ENCODE results near the gene CYP27B1.

CYP27B1 gene

DNA sequence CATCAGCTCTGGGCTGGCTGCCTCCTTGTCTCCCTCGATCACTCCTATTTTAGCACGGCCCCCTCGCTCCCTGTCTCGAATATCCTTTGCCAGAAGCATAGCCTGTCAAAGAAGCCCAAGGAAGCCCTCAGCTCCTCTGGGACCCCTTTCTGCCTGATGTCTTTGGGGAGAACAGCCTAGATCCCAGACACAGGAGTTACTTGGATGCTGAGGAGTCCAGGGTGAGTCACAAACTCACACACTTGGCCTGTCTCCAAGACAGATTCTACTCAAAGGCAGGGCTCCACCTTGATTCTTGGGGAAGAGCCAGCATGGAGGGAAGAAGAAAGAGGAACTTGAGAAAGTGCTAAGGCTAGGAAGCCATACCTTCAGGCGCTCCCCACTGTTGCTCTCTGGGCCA lies 43.6 kb upstream of the CYP27B1 start:
- no peaks in the 10 kb centered on the region for H3K9me2 ChIP-seq (ENCODE audit: low read depth, low read length)
- no peaks in the 10 kb centered on the region for H3K36me3 ChIP-seq (ENCODE audit: insufficient read depth, low read length)
- H3K9ac ChIP-seq (ENCODE audit: low read length) = no peak overlapping the region
- H2AFZ ChIP-seq (ENCODE audit: low read length) = no peak overlapping the region
- H3F3A ChIP-seq (ENCODE audit: insufficient read depth, low read length) = no peaks in the 10 kb centered on the region
- no peak for TF ChIP-seq CTCF (IDR thresholded peaks at IDR 0.05; ENCODE audit: low read length)
- no peak for TF ChIP-seq EZH2 (IDR thresholded peaks at IDR 0.05; ENCODE audit: borderline replicate concordance, low read length)
- no peak overlapping the region for H3K4me2 ChIP-seq (ENCODE audit: low read length)
- H3K4me1 ChIP-seq (ENCODE audit: insufficient read depth, low read length, severe bottlenecking) = no peaks in the 10 kb centered on the region
- no peak overlapping the region for H3K27ac ChIP-seq (ENCODE audit: low read depth, low read length, poor library complexity, severe bottlenecking)
- H4K20me1 ChIP-seq (ENCODE audit: insufficient read depth, low read length) = no peaks in the 10 kb centered on the region
- H3K79me2 ChIP-seq (ENCODE audit: insufficient read depth, low read length) = no peaks in the 10 kb centered on the region
- H3K27me3 ChIP-seq (ENCODE audit: insufficient read depth, low read length) = no peaks in the 10 kb centered on the region
- no peaks in the 10 kb centered on the region for H3K9me3 ChIP-seq (ENCODE audit: low read length)
- no peak overlapping the region for H3K4me3 ChIP-seq (ENCODE audit: low read depth, low read length, poor library complexity, severe bottlenecking)

GRCh38 chr12:57809425-57809824 lies 42.5 kb upstream of the CYP27B1 start:
- Histone ChIP-seq H3K27ac (ENCODE audit: low read depth, low read length, poor library complexity, severe bottlenecking) (no peak overlapping the region), H3K79me2 (ENCODE audit: insufficient read depth, low read length) (no peaks in the 10 kb centered on the region), H4K20me1 (ENCODE audit: insufficient read depth, low read length) (no peaks in the 10 kb centered on the region), H3K27me3 (ENCODE audit: insufficient read depth, low read length) (no peaks in the 10 kb centered on the region), H3K4me2 (ENCODE audit: low read length) (no peak overlapping the region), H3K9me2 (ENCODE audit: low read depth, low read length) (no peaks in the 10 kb centered on the region), H3K4me3 (ENCODE audit: low read depth, low read length, poor library complexity, severe bottlenecking) (no peak overlapping the region), H3F3A (ENCODE audit: insufficient read depth, low read length) (no peaks in the 10 kb centered on the region), H3K9me3 (ENCODE audit: low read length) (no peaks in the 10 kb centered on the region), H3K9ac (ENCODE audit: low read length) (no peak overlapping the region), H3K36me3 (ENCODE audit: insufficient read depth, low read length) (no peaks in the 10 kb centered on the region), H2AFZ (ENCODE audit: low read length) (no peak overlapping the region), H3K4me1 (ENCODE audit: insufficient read depth, low read length, severe bottlenecking) (no peaks in the 10 kb centered on the region)
- no peak for TF ChIP-seq CTCF (IDR thresholded peaks at IDR 0.05; ENCODE audit: low read length)
- no peak for TF ChIP-seq EZH2 (IDR thresholded peaks at IDR 0.05; ENCODE audit: borderline replicate concordance, low read length)

DNA sequence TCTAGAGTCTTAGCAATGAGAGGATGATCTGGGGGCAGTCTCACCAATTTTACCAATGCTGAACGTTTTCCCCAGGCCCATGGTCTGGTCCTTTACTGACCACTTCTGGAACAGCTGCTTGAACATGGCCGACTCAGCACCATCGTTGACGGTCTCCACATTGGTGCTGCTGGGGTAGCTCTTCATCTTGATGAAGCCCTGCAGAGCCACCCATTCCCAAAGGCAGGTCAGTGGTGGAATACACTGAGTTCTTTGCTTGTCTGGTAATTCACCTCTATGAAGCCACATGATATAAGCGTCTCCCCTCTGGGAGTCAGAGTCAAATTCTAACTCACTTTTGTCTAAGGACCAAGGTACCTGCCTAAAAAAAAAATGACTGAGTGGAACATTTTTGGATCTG lies 41.5 kb upstream of the CYP27B1 start:
- no peaks in the 10 kb centered on the region for H4K20me1 ChIP-seq (ENCODE audit: insufficient read depth, low read length)
- no peaks in the 10 kb centered on the region for H3K9me3 ChIP-seq (ENCODE audit: low read length)
- H3K4me3 ChIP-seq (ENCODE audit: low read depth, low read length, poor library complexity, severe bottlenecking) = no peak overlapping the region
- H3K79me2 ChIP-seq (ENCODE audit: insufficient read depth, low read length) = no peaks in the 10 kb centered on the region
- H3K4me1 ChIP-seq (ENCODE audit: insufficient read depth, low read length, severe bottlenecking) = no peaks in the 10 kb centered on the region
- no peaks in the 10 kb centered on the region for H3K27me3 ChIP-seq (ENCODE audit: insufficient read depth, low read length)
- no peak overlapping the region for H3K9ac ChIP-seq (ENCODE audit: low read length)
- TF ChIP-seq CTCF (IDR thresholded peaks at IDR 0.05; ENCODE audit: low read length) (no peak), EZH2 (IDR thresholded peaks at IDR 0.05; ENCODE audit: borderline replicate concordance, low read length) (no peak)
- no peaks in the 10 kb centered on the region for H3F3A ChIP-seq (ENCODE audit: insufficient read depth, low read length)
- H3K36me3 ChIP-seq (ENCODE audit: insufficient read depth, low read length) = no peaks in the 10 kb centered on the region
- H3K9me2 ChIP-seq (ENCODE audit: low read depth, low read length) = no peaks in the 10 kb centered on the region
- H3K4me2 ChIP-seq (ENCODE audit: low read length) = no peak overlapping the region
- no peak overlapping the region for H2AFZ ChIP-seq (ENCODE audit: low read length)
- H3K27ac ChIP-seq (ENCODE audit: low read depth, low read length, poor library complexity, severe bottlenecking) = no peak overlapping the region

Measured in OCI-LY1 (cell line).